BE2C (cell line): Measurements from ENCODE around the gene ADISSP.

Experiments used
- DNase-seq: peaks from one replicate; pipeline ENCODE4 v3.0.0-alpha.2; 2020
- H3K27me3 ChIP-seq: fragments of 250-450 bp; sonication (Bioruptor Pico); 2 replicates; pipeline ENCODE4 v1.5.1; 2020; ENCODE audit warnings: mild to moderate bottlenecking
- H3K36me3 ChIP-seq: fragments of 250-450 bp; sonication (Bioruptor Pico); 2 replicates; pipeline ENCODE4 v1.5.1; 2020; ENCODE audit warnings: mild to moderate bottlenecking
- H3K4me1 ChIP-seq: fragments of 250-450 bp; sonication (Bioruptor Pico); 2 replicates; pipeline ENCODE4 v1.5.1; 2020
- H3K4me3 ChIP-seq: 2 replicates; pipeline ENCODE4 v1.5.1; 2011; ENCODE audit warnings: low read depth, low read length
- H3K9me3 ChIP-seq: fragments of 250-450 bp; sonication (Bioruptor Pico); 2 replicates; pipeline ENCODE4 v1.5.1; 2020
- TF ChIP-seq, protein P1 (sequence below): IDR thresholded peaks from 2 replicates; pipeline ENCODE4 v1.5.1; 2012; ENCODE audit warnings: mild to moderate bottlenecking, low read depth, low read length

Gene ADISSP

DNA sequence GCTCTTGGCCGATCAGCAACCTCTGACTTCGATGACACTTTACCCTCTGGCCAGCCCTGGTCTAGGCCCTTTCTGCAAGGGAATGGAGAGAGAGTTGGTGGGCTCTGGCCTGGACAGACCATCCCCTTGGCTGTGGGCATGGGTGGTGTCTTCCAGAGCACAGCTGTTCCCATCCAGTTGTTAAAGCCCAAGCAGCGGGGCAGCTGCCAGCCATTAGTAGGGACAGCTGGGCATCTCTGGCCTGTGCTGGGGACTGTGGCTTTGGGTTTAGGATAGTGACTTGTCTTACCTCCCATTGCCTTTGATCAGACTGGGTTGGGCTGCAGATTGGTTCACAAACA lies 31.3 kb upstream of the ADISSP start:
- TF ChIP-seq, protein P1, sequence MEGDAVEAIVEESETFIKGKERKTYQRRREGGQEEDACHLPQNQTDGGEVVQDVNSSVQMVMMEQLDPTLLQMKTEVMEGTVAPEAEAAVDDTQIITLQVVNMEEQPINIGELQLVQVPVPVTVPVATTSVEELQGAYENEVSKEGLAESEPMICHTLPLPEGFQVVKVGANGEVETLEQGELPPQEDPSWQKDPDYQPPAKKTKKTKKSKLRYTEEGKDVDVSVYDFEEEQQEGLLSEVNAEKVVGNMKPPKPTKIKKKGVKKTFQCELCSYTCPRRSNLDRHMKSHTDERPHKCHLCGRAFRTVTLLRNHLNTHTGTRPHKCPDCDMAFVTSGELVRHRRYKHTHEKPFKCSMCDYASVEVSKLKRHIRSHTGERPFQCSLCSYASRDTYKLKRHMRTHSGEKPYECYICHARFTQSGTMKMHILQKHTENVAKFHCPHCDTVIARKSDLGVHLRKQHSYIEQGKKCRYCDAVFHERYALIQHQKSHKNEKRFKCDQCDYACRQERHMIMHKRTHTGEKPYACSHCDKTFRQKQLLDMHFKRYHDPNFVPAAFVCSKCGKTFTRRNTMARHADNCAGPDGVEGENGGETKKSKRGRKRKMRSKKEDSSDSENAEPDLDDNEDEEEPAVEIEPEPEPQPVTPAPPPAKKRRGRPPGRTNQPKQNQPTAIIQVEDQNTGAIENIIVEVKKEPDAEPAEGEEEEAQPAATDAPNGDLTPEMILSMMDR = no peak
- peaks cover 37% of the 10 kb centered on the region for H3K4me1 ChIP-seq
- no peaks in the 10 kb centered on the region for H3K27me3 ChIP-seq
- no peak for DNase-seq
- H3K9me3 ChIP-seq = no peaks in the 10 kb centered on the region
- peak overlapping the region; percentile 7 for H3K4me3 ChIP-seq
- peaks cover 53% of the 10 kb centered on the region for H3K36me3 ChIP-seq

DNA sequence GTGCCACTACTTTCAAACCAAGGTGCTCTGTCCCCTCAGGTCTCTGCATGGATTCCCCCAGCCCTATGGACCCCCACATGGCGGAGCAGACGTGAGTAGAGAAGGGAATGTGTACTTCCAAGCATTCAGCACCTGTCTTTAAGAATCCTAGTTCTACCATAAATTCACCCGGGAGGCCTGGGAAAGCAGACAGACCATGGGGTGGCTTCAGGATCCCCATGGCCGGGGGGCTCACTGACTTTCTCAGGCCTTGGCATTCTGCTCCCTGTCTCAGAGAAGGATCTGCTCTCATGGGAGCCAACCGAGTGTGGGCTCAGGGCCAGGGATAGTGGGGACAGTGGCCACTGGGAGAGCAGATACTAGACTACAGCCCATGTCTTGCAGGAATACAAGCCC lies 30.8 kb upstream of the ADISSP start:
- no peaks in the 10 kb centered on the region for H3K27me3 ChIP-seq
- peaks cover 48% of the 10 kb centered on the region for H3K36me3 ChIP-seq
- peak overlapping the region; percentile 7 for H3K4me3 ChIP-seq
- TF ChIP-seq, protein P1 = no peak
- H3K4me1 ChIP-seq = peaks cover 37% of the 10 kb centered on the region
- H3K9me3 ChIP-seq = no peaks in the 10 kb centered on the region
- DNase-seq = no peak

DNA sequence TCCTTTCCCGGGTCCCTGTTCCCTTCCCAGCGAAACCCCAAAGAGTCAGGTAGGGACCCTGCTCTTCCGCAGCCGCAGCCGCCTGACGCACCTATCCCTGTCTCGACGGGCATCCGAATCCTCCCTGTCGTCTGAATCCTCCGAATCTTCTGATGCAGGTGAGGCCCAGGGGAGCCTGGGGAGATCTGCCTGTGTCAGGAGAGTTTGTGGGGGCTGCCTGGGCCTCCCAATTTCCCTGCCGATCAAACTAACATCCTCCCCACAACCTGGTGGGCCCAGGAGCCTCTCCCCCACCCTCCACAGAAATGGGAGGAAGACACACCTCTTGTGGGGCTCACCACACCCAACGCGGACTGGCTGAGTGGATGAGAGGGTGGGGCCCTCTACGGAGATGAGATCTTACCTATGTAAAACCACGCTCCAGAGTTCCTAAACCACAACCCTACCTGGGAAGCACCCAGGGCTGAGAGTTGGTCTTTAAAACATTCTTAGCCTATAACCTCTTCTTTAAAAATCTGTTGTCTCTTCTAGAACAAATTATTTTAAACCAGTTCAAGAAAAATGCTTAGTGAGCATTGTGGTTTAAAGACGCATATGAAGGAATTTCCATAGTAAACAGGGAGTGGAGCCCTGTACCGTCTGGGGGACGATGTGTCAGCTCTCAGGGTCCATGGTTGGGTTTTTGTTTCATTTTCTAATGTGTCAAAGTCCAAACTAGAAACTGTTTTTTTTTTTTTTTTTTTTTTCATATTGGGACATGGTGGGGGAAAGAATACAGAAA lies 30.2 kb upstream of the ADISSP start:
- peak overlapping the region; percentile 95 for H3K4me3 ChIP-seq
- peaks cover 37% of the 10 kb centered on the region for H3K4me1 ChIP-seq
- no peaks in the 10 kb centered on the region for H3K27me3 ChIP-seq
- H3K36me3 ChIP-seq = peaks cover 42% of the 10 kb centered on the region
- TF ChIP-seq, protein P1 = no peak
- DNase-seq = no peak
- H3K9me3 ChIP-seq = no peaks in the 10 kb centered on the region

DNA sequence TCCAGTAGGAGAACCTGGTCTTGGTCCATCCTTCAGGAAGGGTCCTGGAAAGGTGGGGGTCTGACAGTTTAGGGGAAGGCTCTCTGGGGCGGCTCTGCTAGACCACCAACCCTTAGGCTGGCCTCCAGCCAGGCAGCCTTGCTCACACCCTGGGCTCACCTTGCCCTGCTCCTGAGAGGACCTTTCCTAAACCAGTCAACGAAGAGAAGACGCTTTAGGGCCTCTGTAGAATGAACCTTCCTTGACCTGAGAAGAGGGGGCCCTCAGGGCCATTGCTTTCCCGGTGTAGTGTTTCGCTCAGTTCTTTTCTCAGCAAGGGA lies 29.6 kb upstream of the ADISSP start:
- Histone ChIP-seq H3K4me3 (peak overlapping the region; percentile 95), H3K27me3 (no peaks in the 10 kb centered on the region), H3K9me3 (no peaks in the 10 kb centered on the region), H3K4me1 (peaks cover 37% of the 10 kb centered on the region), H3K36me3 (peaks cover 36% of the 10 kb centered on the region)
- TF ChIP-seq, protein P1 = no peak
- DNase-seq = no peak

DNA sequence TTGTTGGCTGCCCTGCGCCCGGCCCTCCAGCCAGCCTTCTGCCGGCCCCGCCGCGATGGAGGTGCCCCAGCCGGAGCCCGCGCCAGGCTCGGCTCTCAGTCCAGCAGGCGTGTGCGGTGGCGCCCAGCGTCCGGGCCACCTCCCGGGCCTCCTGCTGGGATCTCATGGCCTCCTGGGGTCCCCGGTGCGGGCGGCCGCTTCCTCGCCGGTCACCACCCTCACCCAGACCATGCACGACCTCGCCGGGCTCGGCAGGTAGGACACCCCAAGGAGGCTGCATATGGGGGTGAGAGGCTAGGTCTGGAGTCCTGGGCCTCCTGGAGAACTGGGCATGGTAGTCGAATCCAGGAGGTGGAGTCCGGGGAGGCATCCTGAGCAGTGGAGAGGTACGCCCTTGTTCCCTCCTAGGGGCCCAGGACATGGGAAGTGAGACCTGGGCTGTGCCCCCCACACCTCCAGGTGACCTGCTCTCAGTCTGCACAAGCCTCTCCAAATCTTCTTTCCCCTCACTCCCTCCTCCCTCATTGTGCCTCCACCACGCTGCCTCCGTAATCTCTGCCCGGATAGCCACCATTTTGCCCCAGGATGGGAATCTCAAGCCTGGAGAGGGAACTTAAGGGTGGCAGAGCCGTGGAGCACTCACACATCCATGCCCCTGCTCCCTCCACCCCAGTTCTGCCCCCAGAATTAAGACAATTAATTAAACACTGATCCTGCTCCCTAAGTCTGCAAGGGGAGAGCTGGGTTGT lies 29.1 kb upstream of the ADISSP start:
- peaks cover 37% of the 10 kb centered on the region for H3K4me1 ChIP-seq
- no peaks in the 10 kb centered on the region for H3K27me3 ChIP-seq
- TF ChIP-seq, protein P1 = no peak
- H3K4me3 ChIP-seq = peak overlapping the region; percentile 95
- DNase-seq = no peak
- H3K9me3 ChIP-seq = no peaks in the 10 kb centered on the region
- H3K36me3 ChIP-seq = peaks cover 31% of the 10 kb centered on the region
